Lung (tissue), 12 donors: Measurements from ENCODE around the gene CCDC106. TPM values are rescaled to one million over a fixed set of nuclear protein-coding genes. Genes with fewer than 3 reads are reported as not detected.

Experiments used
- ATAC-seq: fragments of 200-7000 bp; cut with Tn5 transposase; one replicate; pipeline ENCODE4 v1.9.1; 2020; ENCODE audit warnings: moderate number of reproducible peaks; ENCODE audit not compliant: insufficient read depth, low FRiP score
- DNase-seq, 3 donors: peaks; one replicate each; pipeline ENCODE4 v3.0.0-alpha.2; 2013 to 2017
- H3K27ac ChIP-seq, 2 donors: one replicate each; pipeline ENCODE4 v1.5.1; 2013; ENCODE audit warnings: mild to moderate bottlenecking in 2 of 2, moderate library complexity in 2 of 2, control low read depth in 1 of 2, inconsistent platforms in 1 of 2, low read depth in 1 of 2, low read length in 1 of 2
- H3K27me3 ChIP-seq, 3 donors: one replicate each; pipeline ENCODE4 v1.5.1; 2013; ENCODE audit warnings: low read length in 2 of 3; ENCODE audit not compliant: control insufficient read depth in 3 of 3, insufficient read depth in 3 of 3
- H3K36me3 ChIP-seq, 4 donors: one replicate each; pipeline ENCODE4 v1.5.1; 2013; ENCODE audit warnings: low read length in 4 of 4, mild to moderate bottlenecking in 1 of 4, moderate library complexity in 1 of 4; ENCODE audit not compliant: control insufficient read depth in 4 of 4, insufficient read depth in 4 of 4
- H3K4me1 ChIP-seq, 5 donors: one replicate each; pipeline ENCODE4 v1.5.1; 2013; ENCODE audit warnings: low read length in 5 of 5, mild to moderate bottlenecking in 2 of 5, moderate library complexity in 1 of 5; ENCODE audit not compliant: control insufficient read depth in 5 of 5, insufficient read depth in 5 of 5
- H3K4me3 ChIP-seq: one replicate; pipeline ENCODE4 v1.5.1; 2013; ENCODE audit warnings: mild to moderate bottlenecking, control low read depth, moderate library complexity
- H3K9ac ChIP-seq, 2 donors: one replicate each; pipeline ENCODE4 v1.5.1; 2013; ENCODE audit warnings: low read length in 2 of 2, control low read depth in 1 of 2; ENCODE audit not compliant: insufficient read depth in 1 of 2
- H3K9me3 ChIP-seq, 4 donors: one replicate each; pipeline ENCODE4 v1.5.1; 2013; ENCODE audit warnings: low read length in 3 of 4, mild to moderate bottlenecking in 1 of 4, moderate library complexity in 1 of 4; ENCODE audit not compliant: control insufficient read depth in 4 of 4, insufficient read depth in 3 of 4
- CTCF ChIP-seq: IDR thresholded peaks from 2 replicates; pipeline ENCODE4 v1.5.1; 2012; ENCODE audit warnings: mild to moderate bottlenecking; ENCODE audit errors: control extremely low read depth, extremely low read depth
- WGBS, 2 donors: extraction: QIAGEN DNeasy Blood & Tissue Kit; methylation state at CpG; one replicate each; pipeline ENCODE4 v1.1.7; 2013; 5-methylcytosine and 5-hydroxymethylcytosine counted together
- polyA plus RNA-seq, 2 donors: library from polyadenylated mRNA; stranded (reverse); fragments of 200-250 nt; gene quantifications; one replicate each; pipeline ENCODE4 v1.2.1, GENCODE V29; 2013
- total RNA-seq, 2 donors: library from RNA; depleted of rRNA in 1 of 2; stranded (reverse); fragments of >200 nt in 1 of 2; gene quantifications; one replicate each; pipeline ENCODE4 v1.2.1, GENCODE V29; 2014 to 2021
- donor health status: control.
- donor health status: control.
- donor health status: Bipolar disorder and iron deficiency.
- donor health status: healthy.
- donor health status: DM: yes; HTN: yes; CAD: no.

Gene CCDC106
- total and polyA plus RNA-seq, 4 donors = 8.3 to 25.9 (median 14.3) TPM

DNA sequence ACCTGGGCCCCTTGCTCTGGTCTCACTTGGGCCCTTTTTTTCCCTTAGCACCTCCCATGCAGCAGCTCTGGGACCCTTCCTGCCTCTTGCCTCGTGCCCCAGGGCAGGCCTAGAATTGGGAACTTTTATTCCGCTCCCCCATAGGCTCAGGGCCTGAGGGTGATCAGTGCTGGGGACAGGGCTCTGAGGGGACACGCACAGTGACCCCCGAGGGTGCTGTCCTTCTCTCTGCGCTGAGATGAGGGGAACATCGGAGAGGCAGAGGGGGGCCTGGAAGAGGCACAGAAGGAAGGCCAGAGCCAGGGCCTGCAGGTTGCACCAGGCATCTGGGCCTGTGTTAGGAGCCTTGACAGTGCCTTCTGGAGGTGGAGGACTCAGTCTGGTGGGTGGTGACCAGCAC lies 37.8 kb downstream of the CCDC106 start:
- Histone ChIP-seq H3K27ac (no peak overlapping the region), H3K4me3 (no peak overlapping the region), H3K36me3 (peaks cover 3 to 66% (median 34%) of the 10 kb centered on the region in 4 donors), H3K27me3 (no peaks in the 10 kb centered on the region), H3K9ac (no peak overlapping the region), H3K4me1 (peaks cover 0 to 8% (median 0%) of the 10 kb centered on the region in 5 donors), H3K9me3 (no peaks in the 10 kb centered on the region)
- DNase-seq (no peak), ATAC-seq (no peak)
- no peak for TF ChIP-seq CTCF
- WGBS, 2 donors = 96 to 97% methylated on average over 6 of the region's 6 CpGs

DNA sequence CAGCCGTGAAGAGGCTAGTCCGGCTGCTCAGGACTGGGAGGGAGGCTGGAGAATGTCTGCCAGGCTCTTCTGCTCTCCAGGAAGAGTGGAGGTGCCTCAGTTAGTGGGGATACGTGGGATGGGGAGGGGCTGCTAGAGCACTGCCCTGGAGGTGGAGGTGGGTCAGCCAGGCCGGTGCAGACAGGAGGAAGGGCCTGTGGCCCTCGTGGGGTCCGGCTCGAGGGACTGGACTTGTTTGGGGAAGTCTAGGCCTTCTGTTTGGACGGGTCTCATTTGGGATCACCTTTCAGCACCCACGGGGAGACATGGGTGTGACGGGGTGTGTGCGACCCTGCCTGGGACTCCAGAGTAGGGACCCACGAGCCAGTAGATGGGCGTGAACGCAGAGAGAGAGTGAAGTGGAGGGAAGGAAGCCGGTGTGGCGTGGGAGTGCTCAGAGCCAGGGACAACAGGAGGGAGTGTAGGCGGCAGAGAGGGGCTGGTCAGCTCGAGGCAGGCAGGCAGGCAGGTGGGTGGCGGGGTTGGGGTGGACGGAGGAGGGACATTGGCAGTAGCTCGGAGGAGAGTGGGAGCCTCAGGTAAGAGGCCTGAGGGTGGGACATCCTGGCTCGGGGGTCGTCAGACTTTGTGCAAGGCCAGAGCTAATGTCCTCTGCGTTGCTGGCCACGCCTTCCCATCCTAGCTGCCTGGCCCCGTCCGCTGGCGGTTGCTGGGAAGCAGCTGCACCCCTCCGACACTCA lies 38.5 kb downstream of the CCDC106 start:
- DNase-seq (no peak), ATAC-seq (no peak)
- peaks cover 3 to 68% (median 29%) of the 10 kb centered on the region in 4 donors for H3K36me3 ChIP-seq
- H3K9me3 ChIP-seq = no peaks in the 10 kb centered on the region
- no peak overlapping the region for H3K9ac ChIP-seq
- H3K4me1 ChIP-seq = peaks cover 0 to 8% (median 0%) of the 10 kb centered on the region in 5 donors
- no peaks in the 10 kb centered on the region for H3K27me3 ChIP-seq
- no peak overlapping the region for H3K4me3 ChIP-seq
- 92 to 94% methylated on average over 29 of the region's 29 CpGs for WGBS, 2 donors
- no peak for TF ChIP-seq CTCF
- H3K27ac ChIP-seq = no peak overlapping the region

DNA sequence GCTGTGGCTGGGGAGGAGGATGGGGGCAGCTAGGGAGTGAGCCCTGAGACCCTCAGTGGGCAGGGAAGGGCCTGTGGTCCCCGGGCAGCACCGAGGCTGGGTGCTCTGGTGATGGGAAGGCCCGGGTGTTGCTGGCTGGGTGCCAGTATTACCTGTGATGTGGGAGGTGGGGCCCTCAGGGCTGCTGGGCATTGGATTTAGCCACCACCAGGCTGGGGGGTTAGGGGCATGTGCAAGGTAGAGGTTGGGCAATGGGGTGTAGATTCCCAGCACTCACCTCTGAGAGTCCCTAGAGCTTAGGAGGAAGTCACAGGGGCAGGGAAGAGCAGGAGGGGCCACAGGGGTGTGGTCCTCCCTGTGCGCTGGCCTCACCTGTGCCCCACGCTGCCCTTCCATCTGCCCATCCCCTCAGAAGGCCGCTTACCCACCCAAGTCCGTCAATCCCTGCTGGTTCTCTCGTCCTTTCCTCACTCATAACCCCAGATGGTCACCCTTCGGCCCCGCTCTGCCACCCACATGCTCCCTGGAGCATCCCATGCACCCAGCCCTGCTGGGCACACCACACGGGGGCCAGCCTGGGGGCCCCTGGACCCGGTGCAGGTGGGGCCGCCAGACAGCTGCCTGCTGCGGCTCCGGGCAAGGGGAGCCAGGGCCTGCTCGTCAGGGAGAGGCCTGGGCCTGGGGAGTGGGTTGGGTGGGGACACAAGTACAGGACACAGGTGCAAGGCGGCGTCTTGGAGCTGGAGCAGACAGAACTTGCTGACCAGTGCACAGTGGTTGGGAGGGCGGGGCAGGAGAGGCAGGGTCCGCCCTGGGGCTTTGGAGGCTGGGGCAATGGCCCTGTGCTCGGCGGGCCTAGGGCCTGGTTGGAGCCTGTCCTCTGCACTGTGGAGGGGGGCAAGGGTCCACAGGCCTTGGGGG lies 39.5 kb downstream of the CCDC106 start:
- no peak overlapping the region for H3K9ac ChIP-seq
- peaks cover 0 to 8% (median 0%) of the 10 kb centered on the region in 5 donors for H3K4me1 ChIP-seq
- 92 to 98% methylated on average over 22 of the region's 22 CpGs for WGBS, 2 donors
- H3K9me3 ChIP-seq = no peaks in the 10 kb centered on the region
- H3K27me3 ChIP-seq = no peaks in the 10 kb centered on the region
- H3K36me3 ChIP-seq = peaks cover 3 to 73% (median 22%) of the 10 kb centered on the region in 4 donors
- DNase-seq = no peak
- H3K27ac ChIP-seq = no peak overlapping the region
- H3K4me3 ChIP-seq = no peak overlapping the region
- ATAC-seq = no peak
- no peak for TF ChIP-seq CTCF
